GM21529 (cell line): ENCODE data around the gene OR52E2.
"Not testable (repeated sequence)": the region's sequence is repeated elsewhere in the genome, so short reads cannot be mapped to it uniquely, and the experiment has no call there.

Experiments
- ATAC-seq: cut with Tn5 transposase; IDR thresholded peaks from one replicate; pipeline ENCODE4 v1.9.1; 2021; ENCODE audit not compliant: unreplicated experiment

The OR52E2 gene

DNA sequence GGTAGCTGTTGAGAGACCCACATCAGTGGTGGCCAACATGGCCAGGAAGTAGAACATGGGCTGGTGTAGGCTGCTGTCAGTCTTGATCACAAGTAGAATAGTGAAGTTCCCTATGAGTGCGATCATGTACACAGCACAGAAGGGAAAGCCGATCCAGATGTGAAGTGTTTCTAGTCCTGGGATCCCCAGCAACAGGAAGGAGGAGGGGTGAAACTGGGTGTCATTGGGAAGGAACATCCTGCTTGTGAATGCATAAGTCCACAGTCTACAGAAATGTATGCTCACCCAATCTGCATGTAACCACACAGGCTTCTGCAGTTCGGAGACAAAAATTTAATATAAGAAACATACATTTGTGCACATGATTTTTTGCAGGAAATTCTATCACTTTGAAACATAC lies at the start of gene OR52E2:
Gene OR52E2 (minus strand): TSS at position 237 of the 400 bp plus-strand sequence. CDS start 0 bp downstream, at position 237.
- no peak for ATAC-seq

DNA sequence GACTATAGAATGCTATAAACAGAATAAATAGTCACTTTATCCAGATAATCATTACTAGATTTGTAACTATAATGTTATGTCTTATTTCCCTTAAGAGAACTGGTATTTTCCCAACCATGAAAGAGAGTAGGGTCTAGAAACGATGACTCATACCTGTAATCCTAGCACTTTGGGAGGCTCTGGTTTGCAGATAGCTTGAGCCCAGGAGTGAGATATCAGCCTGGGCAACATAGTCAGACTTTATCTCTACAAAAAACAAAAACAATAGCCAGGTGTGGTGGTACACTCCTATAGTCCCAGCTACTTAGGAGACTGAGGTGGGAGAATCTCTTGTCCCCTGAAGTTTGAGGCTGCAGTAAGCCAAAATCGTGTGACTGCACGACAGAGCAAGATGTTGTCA lies 47.9 kb upstream of the OR52E2 start:
- no peak for ATAC-seq

DNA sequence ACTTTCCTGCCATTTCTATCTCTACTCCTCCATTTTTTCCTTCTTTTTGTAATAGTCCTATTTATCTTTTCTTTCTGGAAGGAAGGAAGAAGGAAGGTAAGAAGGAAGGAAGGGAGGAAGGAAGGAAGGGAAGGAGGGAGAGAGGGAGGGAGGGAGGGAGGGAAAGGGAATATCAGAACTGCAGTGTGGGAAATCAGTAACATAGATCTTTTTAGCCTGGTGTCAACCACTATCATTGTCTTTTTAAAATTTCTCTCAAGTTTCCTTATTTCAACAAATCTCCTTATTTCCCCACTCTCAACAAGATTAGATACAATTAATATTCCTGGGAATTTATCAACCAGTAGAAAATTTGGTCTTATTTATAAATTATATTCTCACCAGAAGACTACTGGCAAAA lies 43.6 kb upstream of the OR52E2 start:
- no peak for ATAC-seq

DNA sequence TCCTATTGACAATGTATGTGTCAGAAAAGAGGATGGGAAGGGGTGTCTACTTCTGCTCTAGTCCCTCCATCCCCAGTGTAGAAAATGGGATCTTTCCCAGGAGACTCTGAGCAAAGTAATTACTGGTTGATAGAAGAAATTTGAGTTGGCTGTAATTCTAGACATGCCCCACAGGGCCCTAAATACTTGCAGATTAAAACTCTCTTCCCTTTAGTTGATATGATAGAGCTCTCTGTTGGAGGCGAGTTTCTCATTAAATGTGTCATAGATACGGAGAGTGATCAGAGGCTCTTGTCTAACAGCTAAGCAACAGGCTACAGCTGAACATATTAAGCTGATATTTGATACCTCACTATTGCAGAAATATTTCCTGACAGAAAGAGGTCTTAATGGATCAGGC lies 42.8 kb upstream of the OR52E2 start:
- ATAC-seq: no peak

DNA sequence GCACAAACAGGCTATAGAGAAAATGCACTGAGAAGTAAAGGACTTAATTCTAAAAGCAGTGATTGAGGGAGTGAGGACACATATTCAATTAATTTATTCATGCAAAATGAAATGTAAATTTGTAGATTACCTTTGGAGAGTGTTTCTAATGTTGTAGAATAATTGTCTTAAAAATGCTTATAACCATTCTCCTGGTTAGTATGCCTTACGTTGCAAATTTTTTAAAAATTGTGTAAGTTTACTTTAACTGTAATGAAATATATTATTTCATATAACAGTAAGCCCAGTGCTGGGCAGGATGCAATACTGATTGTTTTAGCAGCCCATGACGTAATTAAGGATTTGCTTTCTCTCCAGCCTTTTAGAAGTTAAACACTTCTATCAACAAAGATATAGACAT lies 36.6 kb upstream of the OR52E2 start:
- no peak for ATAC-seq

DNA sequence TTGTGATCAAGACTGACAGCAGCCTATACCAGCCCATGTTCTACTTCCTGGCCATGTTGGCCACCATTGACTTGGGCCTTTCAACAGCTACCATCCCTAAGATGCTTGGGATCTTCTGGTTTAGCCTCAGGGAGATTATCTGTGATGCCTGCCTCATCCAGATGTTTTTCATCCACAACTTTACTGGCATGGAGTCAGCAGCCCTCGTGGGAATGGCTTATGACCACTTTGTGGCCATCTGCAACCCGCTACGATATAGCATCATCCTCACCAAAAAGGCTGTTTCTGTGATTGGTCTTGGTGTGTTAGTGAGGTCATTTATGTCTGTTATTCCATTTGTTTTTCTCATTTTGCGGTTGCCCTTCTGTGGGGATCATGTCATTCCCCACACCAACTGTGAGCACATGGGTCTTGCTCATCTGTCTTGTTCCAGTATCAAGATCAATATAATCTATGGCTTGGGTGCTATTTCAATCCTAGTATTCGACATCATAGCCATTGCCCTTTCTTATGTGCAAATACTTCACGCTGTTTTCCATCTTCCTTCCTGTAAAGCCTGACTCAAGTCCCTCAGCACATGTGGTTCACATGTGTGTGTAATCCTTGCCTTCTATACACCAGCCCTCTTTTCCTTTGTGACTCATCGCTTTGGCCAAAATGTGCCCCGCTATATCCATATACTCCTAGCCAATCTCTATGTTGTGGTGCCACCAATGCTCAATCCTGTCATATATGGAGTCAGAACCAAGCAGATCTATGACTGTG lies 33.6 kb upstream of the OR52E2 start:
- no peak for ATAC-seq

DNA sequence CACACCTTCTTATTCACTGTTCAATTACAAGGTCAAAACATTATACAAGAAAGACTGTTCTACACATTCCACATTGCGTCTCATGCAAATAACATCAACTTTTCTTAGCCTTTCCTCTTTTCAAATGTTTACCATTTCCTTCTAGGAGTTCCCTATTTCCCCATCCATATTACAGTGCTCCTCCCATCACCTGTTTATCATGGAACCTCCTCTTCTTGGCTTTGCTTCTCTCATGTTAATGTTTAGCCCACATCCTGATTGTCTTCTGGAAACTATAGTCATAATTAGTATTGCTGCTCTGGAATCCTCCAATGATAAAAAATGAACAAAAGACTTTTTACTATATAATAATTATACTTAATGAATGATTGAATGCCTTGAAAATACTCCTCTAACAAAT lies 31.2 kb upstream of the OR52E2 start:
- ATAC-seq: no peak

DNA sequence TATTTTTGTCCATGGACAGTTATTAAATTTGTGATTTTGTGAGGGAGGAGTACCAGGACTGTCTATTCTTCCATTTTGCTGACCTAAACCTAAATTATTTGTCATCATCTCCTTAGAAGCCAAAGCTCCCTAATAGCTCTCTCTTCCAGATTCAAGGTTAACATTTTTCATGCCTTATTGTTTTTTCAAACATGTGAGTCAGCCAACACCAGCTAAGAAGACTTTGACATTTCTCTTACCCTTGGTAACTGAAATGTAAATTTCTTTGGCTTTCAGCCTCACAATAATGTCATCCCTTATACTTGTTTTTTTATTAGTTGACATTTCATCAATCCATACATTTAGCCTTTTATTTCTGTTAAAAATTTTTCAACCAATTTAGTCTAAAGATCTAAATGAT lies 29.1 kb upstream of the OR52E2 start:
- ATAC-seq: no peak

DNA sequence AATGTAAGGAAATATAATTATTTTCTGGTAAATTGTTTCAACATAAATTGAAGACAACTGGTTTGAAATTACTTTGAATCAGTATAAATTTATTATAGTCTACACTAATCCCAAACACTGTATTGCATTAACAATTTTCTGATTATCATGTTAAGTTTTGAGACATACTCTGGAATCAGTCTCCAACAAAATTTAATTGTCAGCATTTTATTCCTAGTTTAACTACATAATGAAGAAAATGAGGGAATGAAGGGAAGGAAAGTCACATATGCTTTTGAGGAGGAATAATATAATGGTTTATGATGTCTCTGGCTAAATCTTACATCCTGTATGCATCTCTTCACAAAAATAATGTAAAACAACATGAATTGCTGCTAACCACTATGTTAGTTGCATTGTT lies 24.2 kb upstream of the OR52E2 start:
- ATAC-seq: no peak

DNA sequence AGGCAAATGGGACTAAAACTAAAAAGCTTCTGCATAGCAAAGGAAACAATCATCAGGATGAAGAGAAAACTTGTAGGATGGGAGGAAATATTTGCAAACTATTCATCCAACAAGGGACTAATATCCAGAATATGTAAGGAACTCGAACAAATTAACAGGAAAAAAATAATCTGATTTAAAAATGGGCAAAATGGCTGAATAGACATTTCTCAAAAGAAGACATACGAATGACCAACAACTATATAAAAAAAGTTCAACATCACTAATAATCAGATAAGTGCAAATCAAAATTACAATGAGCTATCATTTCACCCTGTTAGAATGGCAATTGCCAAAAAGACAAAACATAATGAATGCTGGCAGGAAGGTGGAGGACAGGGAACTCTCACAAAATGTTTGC lies 22.0 kb upstream of the OR52E2 start:
- ATAC-seq: no peak

DNA sequence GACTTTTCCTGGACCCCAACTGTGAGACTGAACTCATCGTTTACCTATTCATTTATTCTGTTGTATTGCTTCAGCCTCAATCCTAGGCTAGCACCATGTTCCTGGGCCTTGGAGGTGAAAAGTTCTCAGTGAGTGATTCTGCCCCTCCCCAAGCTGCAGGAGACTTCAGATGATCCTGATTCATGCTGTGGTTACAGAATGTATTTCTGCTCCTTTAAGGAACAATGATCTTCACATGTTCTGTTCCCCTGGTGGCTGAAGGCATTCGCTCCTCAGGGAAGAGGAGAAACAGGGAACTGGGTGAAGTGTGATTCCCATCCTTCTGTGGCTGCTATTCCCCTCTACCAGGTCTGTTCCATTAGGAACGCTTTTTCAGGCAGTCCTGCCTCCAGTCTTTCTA lies 12.4 kb upstream of the OR52E2 start:
- no peak for ATAC-seq

DNA sequence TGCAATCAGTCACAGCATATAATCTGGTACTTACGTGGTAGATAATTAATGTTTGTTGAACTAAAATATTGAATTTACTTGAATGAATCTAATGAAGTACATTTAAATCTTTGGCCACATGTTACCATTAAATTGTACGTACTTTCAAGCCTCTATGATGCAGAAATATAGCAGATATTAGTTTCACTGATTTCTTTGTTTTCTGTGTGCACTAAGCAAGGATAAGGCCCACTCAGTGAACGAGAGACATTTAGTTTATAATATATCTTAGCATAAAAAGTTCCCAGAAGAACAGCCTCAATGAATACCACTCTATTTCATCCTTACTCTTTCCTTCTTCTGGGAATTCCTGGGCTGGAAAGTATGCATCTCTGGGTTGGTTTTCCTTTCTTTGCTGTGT lies 9.8 kb upstream of the OR52E2 start, which contains the start of gene OR52E1:
Gene OR52E1 (plus strand): TSS at position 301 of the 400 bp plus-strand sequence.
- ATAC-seq: no peak

DNA sequence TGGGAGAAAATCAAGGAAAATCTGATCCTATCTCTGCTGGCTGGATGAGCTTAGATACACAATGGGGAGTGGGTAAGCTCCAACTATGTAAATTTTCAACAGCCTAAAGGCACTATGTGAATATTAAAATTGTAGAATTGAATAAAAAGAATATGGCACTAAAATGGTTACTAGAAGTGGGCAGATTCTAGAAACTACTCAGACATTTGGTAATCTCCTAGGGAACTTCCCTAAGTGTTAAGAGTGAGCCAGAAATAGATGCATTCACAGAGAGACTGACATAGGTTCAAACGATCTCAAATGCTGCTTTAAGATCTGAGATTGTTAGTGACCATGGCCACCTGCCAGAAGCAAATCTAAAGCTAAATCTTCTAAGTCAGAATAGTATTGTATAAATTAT lies 5.6 kb upstream of the OR52E2 start:
- ATAC-seq: no peak

DNA sequence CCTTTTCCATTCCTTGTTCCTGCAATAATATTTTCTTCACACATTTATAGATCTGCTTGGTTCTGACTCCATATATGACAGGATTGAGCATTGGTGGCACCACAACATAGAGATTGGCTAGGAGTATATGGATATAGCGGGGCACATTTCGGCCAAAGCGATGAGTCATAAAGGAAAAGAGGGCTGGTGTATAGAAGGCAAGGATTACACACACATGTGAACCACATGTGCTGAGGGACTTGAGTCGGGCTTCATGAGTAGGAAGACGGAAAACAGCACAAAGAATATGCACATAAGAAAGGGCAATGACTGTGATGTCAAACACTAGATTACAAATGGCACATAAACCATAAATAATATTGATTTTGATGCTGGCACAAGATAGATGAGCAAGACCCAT lies 748 bp downstream of the OR52E2 start:
- not testable (repeated sequence) for ATAC-seq

DNA sequence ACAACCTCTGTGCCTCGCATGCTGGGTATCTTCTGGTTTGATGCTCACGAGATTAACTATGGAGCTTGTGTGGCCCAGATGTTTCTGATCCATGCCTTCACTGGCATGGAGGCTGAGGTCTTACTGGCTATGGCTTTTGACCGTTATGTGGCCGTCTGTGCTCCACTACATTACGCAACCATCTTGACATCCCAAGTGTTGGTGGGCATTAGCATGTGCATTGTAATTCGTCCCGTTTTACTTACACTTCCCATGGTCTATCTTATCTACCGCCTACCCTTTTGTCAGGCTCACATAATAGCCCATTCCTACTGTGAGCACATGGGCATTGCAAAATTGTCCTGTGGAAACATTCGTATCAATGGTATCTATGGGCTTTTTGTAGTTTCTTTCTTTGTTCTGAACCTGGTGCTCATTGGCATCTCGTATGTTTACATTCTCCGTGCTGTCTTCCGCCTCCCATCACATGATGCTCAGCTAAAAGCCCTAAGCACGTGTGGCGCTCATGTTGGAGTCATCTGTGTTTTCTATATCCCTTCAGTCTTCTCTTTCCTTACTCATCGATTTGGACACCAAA lies 12.6 kb downstream of the OR52E2 start:
- no peak for ATAC-seq

DNA sequence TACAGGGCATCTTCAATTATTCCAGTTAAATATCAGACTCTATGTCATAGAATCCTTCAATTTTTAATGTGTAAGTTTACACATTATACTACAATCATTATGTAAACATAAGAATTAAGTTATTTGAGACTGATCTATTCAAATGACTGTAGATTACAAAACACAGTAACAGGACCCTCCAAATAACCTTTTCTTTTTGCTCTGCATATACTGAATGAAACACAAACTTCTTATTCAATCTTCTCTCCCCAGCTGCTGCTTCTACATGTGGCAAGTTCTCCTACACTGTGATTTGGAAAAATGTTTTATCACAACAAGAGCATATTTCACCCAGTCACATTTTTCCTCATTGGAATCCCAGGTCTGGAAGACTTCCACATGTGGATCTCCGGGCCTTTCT lies 13.2 kb downstream of the OR52E2 start, which contains the start of gene OR52J3:
Gene OR52J3 (plus strand): TSS at position 301 of the 400 bp plus-strand sequence. CDS start 0 bp downstream, at position 301.
- no peak for ATAC-seq

DNA sequence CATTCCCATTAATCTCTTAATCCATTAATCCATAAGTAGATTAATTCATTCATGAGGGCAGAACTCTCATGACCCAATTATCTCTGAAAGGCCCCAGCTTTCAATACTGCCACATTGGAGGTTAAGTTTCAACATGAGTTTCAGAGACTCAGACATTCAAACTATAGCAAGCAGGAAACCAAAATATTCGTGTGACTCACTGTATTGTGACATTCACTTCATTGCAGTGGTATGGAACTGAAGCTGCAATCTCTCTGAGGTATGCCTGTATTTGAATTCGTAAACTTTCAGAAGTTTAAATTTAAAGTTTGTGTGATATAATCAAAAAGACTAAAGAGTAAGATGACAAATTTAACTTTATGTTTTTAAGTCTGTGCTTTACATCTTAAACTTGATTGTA lies 16.0 kb downstream of the OR52E2 start:
- no peak for ATAC-seq

DNA sequence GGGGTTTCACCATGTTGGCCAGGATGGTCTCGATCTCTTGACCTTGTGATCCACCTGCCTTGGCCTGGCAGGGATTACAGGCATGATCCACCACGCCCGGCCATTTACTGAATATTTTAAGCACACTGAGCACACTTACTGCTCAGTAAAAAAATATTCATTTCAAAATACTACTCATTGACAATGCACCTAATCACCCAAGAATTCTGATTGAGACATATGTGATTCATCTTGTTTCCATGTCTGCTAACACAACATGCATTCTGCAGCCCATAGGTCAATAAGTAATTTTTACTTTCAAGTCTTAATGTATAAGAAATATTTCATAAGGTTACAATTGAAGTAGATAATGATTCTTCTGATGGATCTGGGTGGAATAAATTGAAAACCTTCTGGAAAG lies 17.3 kb downstream of the OR52E2 start:
- ATAC-seq: no peak

DNA sequence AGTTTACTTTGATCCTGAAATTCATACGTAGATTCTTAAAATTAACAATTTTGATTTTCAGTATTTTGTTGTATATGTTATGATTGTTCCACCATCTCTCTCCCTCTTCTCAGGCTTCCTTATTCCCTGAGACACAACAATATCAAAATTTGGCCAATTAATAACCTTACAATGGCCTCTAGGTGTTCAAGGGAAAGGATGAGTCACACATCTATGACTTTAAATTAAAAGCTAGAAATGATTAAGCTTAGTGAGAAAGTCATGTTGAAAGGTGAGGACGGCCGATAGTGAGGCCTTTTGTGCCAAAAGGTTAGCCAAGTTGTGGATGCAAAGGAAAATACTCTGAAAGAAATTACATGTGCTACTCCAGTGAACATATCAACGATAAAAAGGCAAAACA lies 18.6 kb downstream of the OR52E2 start:
- ATAC-seq: no peak

DNA sequence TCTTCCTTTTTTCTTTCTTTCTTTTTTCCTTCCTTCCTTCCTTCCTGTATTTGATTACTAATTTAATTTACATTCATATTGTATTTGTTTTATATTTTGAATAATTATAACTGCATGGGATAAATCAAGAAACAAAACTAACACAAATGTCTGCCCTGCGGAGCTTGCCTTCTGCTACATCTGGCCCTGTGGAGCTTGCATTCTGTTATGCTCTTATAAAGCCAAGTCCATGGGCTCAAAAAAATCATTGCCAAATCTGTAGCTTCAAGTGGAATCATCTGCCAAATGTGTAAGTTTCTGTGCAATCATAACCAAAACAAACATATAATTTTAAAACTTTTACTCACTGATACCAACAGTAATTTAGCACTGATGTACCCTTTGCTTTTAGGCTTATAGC lies 21.1 kb downstream of the OR52E2 start:
- no peak for ATAC-seq

DNA sequence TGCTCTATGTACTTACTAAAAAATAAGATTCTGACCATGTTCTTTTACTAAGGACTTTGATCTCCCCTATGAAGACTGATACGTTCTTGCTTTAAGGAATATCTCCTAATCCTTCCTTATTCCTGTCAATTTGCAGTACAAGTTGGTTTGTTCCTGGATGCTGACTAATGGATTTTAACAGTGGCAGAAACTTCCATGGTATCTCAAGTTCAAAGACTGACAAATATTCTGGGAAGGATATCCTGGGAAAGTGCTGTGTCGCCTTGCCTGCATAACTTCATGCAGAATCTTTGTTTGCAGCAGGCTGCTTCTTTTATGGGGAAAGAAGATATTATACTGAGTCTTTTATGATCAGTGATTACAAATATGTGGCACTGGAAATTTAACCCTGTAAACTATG lies 21.5 kb downstream of the OR52E2 start:
- no peak for ATAC-seq

DNA sequence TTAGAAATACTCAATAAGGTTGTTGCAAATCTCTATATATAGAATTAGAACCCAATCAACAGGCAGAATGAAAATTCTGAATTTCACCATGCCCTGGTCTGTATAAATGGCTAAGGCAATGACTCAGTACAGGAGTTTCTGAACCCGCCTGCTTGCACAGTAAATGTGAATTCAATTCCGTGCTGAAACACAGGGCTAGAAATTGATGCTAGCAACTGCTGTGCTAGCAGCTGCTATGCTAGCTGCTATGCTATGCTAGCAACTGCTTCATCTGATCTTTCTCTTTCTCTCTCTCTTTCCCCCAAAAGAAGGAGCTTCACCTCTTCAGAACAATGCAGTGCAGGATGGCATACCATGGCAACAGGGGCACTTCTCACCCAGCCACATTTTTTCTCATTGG lies 22.8 kb downstream of the OR52E2 start:
- ATAC-seq: no peak

DNA sequence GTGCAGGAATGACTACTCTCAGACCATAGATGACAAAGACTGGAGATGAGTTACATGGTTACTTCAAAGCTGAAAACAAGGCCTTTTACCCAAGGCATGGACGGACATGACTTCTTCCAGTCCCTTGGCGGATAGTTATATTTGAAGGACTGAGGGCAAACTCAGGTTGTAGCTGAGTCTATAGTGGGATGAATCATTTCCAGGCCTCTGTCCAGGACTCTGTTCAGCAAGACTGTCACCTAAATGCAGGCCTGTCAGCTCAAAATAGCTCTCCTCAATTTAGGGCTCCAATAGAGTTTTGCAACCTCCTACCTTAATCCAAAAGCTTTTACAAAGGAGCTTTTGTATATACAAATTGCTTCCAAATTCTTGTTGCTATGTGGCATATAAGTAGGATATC lies 37.4 kb downstream of the OR52E2 start:
- no peak for ATAC-seq
